Measurements from ENCODE around the gene OR13A1.
A peak's percentile ranks its signal among the peaks of the same experiment; 100 is the strongest.
"Not testable (repeated sequence)": the region's sequence is repeated elsewhere in the genome, so short reads cannot be mapped to it uniquely, and the experiment has no call there.

The OR13A1 gene, protein sequence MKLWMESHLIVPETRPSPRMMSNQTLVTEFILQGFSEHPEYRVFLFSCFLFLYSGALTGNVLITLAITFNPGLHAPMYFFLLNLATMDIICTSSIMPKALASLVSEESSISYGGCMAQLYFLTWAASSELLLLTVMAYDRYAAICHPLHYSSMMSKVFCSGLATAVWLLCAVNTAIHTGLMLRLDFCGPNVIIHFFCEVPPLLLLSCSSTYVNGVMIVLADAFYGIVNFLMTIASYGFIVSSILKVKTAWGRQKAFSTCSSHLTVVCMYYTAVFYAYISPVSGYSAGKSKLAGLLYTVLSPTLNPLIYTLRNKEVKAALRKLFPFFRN

DNA sequence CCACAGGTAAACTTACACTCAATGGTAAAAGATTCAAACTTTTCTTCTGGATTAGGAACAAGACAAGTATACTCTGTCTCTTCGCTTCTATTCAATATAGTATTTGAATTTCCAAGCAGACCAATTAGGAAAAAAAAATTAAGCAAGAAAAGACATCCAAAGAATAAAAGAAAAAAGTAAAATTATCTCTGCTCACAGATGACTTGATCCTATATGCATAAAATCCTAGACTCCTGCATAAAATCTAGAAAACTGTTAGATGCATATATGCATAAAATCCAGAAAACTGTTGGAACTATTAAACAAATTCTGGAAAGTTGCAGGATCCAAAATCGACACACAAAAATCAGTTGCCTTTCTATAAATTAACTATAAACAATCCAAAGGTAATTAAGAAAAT, at the start of gene OR13A1:
Gene OR13A1 (minus strand): TSS at position 101 of the 400 bp plus-strand sequence. CDS start 11,186 bp downstream, outside the sequence.
- no peak for DNase-seq (ENCODE audit: low read depth)

DNA sequence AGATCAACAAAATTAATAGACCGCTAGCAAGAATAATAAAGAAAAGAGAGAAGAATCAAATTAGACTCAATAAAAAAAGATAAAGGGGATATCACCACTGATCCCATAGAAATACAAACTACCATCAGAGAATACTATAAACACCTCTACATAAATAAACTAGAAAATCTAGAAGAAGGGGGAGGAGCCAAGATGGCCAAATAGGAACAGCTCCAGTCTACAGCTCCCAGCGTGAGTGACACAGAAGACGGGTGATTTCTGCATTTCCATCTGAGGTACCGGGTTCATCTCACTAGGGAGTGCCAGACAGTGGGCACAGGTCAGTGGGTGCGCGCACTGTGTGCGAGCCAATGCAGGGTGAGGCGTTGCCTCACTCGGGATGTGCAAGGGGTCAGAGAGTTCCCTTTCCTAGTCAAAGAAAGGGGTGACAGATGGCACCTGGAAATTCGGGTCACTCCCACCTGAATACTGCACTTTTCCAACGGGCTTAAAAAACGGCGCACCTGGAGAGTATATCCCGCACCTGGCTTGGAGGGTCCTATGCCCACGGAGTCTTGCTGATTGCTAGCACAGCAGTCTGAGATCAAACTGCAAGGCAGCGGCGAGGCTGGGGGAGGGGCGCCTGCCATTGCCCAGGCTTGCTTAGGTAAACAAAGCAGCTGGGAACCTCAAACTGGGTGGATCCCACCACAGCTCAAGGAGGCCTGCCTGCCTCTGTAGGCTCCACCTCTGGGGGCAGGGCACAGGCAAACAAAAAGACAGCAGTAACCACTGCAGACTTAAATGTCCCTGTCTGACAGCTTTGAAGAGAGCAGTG, 46.8 kb upstream of the OR13A1 start:
- DNase-seq (ENCODE audit: low read depth), result not testable (repeated sequence)

DNA sequence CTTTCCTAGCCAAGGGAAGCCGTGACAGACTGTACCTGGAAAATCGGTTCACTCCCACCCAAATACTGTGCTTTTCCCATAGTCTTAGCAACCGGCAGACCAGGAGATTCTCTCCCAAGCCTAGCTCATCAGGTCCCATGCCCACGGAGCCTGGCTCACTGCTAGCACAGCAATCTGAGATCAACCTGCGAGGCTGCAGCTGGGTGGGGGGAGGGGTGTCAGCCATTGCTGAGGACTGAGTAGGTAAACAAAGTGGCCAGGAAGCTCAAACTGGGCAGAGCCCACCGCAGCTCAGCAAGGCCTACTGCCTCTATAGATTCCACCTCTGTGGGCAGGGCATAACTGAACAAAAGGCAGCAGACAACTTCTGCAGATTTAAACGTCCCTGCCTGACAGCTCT, 43.6 kb upstream of the OR13A1 start:
- not testable (repeated sequence) for DNase-seq (ENCODE audit: low read depth)

DNA sequence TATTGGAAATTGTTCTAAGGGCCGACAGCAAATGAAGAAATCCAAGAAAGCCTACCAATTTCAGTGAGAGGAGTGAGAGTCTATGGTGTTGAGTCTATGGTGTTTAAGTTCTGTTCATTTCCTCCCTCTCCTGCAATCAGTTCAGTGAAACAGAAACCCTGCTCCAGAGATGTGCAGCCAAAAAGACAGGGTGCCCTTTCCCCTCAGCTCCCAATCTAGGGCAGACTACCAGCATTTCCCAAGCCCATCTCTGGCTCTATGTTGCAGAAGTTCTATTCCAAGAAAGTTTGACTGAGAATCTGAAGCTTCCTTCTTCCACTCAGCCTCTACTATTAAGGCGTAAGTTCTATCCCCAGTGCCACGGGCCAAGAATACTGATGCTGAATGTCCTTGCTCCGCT, 40.1 kb upstream of the OR13A1 start:
- DNase-seq (ENCODE audit: low read depth), result no peak

DNA sequence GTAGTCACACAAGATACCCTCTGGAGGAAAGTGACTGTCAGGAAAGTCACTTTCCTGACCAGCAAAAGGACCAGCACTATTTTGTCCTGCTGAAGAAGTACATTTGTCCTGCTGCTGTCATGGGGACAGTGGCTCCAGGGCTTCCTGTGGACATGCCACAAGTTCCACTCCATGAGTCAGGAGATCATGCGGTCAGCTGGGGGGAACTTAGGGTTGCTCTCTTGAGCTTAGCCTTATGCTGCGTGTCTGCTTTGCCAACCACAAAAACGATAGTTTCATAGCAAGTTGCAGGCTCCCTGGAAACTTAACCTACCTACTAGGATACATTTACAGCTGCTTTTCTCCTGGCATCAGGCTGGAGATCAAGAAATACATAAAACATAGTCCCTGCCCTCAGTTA, 38.9 kb upstream of the OR13A1 start:
- peak; percentile 61 for DNase-seq (ENCODE audit: low read depth)

DNA sequence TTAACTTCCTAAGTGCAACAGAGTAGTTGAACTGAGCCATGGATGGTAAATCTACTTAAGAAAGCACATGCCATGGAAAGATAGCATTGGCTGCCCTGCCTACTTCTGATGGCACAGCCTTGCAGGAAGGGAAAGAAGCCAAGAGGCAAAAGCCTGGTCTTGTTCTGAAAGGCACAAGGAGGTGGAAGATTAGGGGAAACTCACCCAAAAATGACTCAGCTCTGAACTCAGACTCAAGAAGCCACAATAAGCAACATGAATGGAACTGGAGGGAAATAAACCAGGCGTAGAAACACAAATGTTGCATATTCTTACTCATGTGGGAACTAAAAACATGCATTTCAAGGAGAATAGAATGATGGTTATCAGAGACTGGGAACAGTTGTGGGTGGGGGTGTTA, 37.8 kb upstream of the OR13A1 start:
- DNase-seq (ENCODE audit: low read depth), result peak; percentile 14

DNA sequence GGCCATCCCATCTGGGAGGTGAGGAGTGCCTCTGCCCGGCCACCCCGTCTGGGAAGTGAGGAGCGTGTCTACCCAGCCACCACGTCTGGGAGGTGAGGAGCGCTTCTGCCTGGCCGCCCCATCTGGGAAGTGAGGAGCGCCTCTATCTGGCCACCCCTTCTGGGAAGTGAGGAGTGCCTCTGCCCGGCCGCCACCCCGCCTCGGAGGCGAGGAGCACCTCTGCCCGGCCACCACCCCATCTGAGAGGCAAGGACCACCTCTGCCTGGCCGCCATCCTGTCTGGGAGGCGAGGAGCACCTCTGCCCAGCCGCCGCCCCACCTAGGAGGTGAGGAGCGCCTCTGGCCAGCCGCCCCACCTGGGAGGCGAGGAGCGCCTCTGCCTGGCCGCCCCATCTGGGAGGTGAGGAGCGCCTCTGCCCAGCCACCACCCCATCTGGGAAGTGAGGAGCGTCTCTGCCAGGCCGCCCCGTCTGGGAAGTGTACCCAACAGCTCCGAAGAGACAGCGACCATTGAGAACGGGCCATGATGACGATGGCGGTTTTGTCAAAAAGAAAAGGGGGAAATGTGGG, 32.9 kb upstream of the OR13A1 start:
- not testable (repeated sequence) for DNase-seq (ENCODE audit: low read depth)

DNA sequence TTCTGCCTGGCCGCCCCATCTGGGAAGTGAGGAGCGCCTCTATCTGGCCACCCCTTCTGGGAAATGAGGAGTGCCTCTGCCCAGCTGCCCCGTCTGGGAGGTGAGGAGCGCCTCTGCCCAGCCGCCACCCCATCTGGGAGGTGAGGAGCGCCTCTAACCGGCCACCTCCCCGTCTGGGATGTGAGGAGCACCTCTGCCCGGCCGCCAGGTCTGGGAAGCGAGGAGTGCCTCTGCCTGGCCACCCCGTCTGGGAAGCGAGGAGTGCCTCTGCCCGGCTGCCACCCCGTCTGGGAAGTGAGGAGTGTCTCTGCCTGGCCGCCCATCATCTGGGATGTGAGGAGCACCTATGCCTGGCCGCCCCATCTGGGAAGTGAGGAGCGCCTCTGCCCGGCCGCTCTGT, 32.1 kb upstream of the OR13A1 start:
- not testable (repeated sequence) for DNase-seq (ENCODE audit: low read depth)

DNA sequence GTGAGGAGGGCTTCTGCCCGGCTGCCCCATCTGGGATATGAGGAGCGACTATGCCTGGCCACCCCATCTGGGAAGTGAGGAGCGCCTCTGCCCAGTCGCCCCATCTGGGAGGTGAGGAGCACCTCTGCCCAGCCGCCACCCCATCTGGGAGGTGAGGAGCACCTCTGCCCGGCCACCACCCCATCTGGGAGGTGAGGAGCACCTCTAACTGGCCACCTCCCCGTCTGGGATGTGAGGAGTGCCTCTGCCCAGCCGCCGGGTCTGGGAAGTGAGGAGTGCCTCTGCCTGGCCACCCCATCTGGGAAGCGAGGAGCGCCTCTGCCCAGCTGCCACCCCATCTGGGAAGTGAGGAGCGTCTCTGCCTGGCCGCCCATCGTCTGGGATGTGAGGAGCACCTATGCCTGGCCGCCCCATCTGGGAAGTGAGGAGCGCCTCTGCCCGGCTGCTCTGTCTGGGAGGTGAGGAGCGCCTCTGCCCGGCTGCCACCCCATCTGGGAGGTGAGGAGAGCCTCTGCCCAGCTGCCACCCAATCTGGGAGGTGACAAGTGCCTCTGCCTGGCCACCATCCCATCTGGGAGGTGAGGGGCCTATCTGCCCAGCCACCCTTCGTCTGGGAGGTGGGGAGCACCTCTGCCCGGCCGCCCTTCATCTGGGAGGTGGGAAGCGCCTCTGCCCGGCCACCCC, 31.4 kb upstream of the OR13A1 start:
- DNase-seq (ENCODE audit: low read depth), result not testable (repeated sequence)

DNA sequence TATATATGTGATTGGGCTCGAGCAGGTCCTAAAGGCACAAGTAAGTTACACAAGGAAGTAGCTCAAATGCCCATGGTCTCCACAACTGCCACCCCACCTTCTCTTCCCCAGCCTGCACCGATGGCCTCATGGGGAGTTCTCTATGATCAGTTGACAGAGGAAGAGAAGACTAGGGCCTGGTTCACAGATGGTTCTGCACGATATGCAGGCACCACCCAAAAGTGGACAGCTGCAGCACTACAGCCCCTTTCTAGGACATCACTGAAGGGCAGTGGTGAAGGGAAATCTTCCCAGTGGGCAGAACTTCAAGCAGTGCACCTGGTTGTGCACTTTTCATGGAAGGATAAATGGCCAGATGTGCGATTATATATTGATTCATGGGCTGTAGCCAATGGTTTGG, 25.0 kb upstream of the OR13A1 start:
- DNase-seq (ENCODE audit: low read depth), result not testable (repeated sequence)

DNA sequence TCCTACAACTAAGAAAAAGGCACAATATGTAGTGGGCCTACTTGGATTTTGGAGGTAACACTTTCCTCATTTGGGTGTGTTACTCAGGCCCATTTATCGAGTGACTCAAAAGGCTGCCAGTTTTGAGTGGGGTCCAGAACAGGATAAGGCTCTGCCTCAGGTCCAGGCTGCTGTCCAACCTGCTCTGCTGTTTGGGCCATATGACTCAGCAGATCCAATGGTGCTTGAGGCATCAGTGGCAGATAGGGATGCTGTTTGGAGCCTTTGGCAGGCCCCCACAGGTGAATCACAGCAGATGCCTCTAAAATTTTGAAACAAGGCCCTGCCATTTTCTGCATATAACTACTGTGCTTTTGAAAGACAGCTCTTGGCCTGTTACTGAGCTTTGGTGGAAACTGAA, 24.5 kb upstream of the OR13A1 start:
- no peak for DNase-seq (ENCODE audit: low read depth)

DNA sequence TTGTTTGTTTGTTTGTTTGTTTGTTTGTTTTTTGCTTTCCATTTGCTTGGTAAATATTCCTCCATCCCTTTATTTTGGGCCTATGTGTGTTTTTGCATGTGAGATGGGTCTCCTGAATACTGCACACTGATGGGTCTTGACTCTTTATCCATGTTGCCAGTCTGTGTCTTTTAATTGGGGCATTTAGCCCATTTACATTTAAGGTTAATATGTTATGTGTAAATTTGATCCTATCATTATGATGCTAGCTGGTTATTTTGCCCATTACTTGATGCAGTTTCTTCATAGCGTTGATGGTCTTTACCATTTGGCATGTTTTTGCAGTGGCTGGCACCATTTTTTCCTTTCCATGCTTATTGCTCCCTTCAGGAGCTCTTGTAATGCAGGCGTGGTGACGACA, 16.4 kb upstream of the OR13A1 start:
- not testable (repeated sequence) for DNase-seq (ENCODE audit: low read depth)

DNA sequence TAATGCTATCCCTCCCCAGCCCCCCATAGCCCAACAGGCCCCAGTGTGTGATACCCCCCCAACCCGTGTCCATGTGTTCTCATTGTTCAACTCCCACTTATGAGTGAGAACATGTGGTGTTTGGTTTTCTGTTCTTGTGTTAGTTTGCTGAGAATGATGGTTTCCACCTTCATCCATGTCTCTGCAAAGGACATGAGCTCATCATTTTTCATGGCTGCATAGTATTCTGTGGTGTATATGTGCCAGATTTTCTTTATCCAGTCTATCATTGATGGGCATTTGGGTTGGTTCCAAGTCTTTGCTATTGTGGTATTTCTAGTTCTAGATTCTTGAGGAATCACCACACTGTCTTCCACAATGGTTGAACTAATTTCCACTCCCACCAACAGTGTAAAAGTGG, 11.5 kb upstream of the OR13A1 start:
- not testable (repeated sequence) for DNase-seq (ENCODE audit: low read depth)

DNA sequence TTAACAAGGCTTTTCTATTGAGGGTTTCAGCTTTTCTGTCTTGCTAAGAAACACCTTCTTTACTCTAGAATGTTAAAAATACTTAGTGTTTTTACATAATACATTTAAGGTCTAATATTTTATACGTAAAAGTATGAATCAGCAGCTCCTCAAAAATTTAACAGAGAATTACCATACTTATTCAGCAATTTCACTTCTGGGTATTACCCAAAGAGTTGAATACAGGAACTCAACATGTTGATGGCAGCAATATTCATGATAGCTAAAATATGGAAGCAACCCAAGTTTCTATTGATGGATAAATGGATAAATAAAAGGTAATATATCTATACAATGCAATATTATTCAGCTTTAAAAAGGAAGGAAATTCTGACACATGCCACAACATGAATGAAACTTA, 9.7 kb upstream of the OR13A1 start:
- DNase-seq (ENCODE audit: low read depth), result no peak

DNA sequence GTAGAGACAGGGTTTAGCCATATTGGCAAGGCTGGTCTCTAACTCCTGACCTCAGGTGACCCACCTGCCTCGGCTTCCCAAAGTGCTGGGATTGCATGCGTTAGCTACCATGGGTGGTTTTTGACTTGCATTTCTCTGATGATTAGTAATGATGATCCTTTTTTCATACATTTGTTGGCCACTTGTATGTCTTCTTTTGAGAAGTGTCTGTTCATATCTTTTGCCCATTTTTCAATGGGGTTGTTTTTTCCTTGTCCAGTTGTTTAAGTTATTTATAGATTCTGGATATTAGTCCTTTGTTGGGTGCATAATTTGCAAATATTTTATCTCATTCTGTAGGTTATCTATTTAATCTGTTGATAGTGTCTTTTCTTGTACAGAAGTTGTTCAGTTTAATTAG, 4.3 kb upstream of the OR13A1 start:
- no peak for DNase-seq (ENCODE audit: low read depth)

DNA sequence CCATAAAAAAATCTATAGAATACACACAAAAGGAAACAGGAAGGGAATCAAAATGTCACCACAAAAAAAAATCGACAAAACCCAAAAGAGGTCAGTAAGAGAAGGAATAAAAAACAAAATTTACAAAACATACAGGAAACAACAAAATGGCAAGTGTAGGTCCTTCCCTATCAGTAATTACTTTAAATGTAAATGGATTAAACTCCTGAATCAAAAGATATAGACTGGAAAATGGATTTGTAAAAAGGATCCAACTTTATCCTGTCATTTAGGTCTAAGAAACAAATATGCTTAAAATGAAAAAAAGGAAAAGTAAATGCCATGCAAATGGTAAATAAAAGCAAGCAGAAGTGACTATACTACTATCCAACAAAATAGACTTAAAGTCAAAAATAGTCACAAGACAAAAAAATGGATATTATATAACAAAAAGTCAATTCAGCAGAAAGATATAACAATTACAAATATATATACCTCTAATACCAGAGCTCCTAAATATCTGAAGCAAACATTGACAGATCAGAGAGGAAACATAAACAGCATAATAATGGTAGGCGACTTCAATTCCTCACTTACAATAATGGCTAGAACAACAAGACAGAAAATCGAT, 2.0 kb downstream of the OR13A1 start:
- DNase-seq (ENCODE audit: low read depth), result no peak

DNA sequence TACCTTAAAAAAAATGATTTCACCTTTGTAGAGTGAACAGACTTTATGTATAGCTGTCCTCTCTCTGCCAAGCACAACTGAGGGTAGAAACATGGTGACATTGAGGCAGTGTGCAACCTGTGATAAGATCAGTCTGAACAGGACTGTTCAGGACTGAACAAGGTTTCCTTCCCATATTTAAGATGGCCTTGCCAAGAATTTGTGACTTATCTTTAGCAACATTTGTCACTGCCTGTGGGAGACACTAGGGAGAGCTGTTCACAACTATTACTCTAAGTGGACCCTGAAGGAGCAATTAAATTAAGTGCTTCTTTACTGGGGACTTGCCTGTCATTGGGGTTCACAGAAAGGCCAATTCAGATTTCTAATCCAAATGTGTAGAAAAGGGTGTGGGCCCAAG, 6.7 kb downstream of the OR13A1 start:
- DNase-seq (ENCODE audit: low read depth), result peak; percentile 28

DNA sequence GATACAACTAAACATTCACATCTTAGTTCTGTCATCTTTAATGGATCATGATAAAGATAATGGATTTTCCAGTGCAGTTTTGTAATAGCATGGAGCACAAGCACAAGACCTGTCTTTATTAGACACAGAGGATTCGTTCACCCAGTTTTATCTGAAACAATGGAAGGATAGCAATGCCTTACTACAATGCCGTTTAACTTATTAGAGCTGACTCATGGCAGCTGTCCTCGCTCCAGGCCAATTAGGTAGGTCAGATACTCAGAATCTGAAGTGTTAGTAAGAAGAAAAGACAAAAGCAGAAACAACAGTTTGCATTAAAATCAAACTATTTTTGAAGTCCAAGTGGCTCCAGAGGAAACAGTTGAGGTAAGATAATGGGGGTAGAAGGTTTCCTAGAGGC, 12.8 kb downstream of the OR13A1 start:
- no peak for DNase-seq (ENCODE audit: low read depth)

DNA sequence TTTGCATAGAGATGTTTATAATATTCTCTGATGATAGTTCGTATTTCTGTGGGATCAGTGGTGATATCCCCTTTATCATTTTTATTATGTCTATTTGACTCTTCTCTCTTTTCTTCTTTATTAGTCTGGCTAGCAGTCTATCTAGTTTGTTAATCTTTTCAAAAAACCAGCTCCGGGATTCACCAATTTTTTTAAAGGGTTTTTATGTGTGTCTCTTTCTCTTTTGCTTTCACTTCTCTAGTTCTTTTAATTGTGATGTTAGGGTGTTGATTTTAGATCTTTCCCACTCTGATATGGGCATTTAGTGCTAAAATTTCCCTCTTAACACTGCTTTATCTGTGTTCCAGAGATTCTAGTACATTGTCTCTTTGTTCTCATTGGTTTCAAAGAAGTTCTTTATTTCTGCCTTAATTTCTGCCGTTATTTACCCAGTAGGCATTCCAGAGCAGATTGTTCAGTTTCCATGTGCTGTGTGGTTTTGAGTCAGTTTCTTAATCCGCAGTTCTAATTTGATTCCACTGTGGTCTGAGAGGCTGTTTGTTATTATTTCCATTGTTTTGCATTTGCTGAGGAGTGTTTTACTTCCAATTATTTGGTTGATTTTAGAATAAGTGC, 17.0 kb downstream of the OR13A1 start:
- DNase-seq (ENCODE audit: low read depth), result not testable (repeated sequence)

DNA sequence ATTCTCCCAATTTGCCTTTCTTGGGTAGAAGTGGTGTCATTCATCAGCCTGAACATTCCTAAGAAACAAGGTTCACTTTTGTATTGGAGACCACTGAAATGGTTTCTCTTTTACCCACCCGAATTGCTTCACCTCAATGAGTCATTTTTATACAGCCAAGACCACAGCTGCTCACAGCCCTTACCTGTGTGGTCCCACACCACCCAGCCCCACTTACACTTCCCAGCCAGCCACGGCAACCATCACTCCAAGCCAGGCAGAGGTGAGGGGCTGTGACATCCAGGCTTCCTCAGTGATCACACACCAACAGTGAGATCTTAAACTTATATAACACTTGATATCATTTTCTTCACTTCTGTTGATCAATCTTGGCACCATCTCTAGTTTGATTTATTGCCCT, 20.7 kb downstream of the OR13A1 start:
- no peak for DNase-seq (ENCODE audit: low read depth)

DNA sequence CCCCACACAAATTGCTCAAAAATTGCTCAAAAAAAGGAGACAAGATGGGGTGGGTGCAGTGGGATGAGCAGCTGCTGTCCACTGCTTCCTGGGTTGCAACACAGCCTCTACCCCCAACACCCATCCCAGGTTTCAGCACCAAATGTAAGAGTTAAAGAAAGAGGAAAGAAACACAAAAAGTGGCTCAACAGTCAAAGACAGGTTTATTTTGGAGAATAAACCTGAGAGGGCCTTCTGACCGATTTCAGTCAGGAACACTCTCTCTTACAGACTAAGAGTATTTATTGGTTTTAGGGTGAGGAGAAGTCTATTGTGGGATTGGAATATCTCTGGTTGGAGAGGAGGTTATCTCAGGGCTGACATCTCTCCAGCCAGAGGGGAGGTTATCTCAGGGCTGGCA, 28.4 kb downstream of the OR13A1 start:
- DNase-seq (ENCODE audit: low read depth), result no peak

DNA sequence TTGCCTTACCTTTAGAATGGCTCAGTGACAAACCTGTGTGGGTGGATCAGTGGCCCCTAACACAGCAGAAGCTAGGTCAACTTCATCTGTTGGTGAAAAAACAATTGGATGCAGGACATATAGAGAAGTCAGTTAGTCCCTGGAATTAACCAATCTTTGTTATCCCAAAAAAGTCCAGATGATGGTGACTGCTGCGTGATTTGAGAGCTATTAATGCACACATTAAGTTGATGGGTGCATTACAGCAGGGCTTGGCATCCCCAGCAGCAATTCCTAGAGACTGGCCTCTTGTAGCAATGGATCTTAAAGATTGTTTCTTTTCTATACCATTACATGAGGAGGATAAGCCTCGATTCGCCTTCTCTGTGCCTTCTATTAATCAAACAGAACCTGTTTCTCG, 33.3 kb downstream of the OR13A1 start:
- DNase-seq (ENCODE audit: low read depth), result no peak

Measured in ELR (cell line).